Endothelial cell of umbilical vein (primary cell): ENCODE measurements around the gene ATP1A4.

ENCODE experiments used
- CTCF ChIP-seq, 2 donors: IDR thresholded peaks; 1 replicate in 1 of 2; 2 replicates in 1 of 2; pipeline ENCODE4 v1.5.1; 2011; ENCODE audit warnings: low read length in 2 of 2, mild to moderate bottlenecking in 2 of 2, moderate library complexity in 2 of 2, control low read depth in 1 of 2, inconsistent platforms in 1 of 2, low read depth in 1 of 2; ENCODE audit not compliant: insufficient read depth in 1 of 2; ENCODE audit errors: extremely low read depth in 1 of 2
- EZH2 ChIP-seq: IDR thresholded peaks from 2 replicates; pipeline ENCODE4 v1.6.1; 2012; ENCODE audit warnings: borderline replicate concordance, low read depth, mild to moderate bottlenecking, moderate library complexity, low read length, inconsistent platforms; ENCODE audit not compliant: severe bottlenecking
- FOS ChIP-seq: IDR thresholded peaks from 2 replicates; pipeline ENCODE4 v1.6.1; 2011; ENCODE audit warnings: mild to moderate bottlenecking, low read length, moderate library complexity, borderline replicate concordance; ENCODE audit not compliant: insufficient read depth
- GATA2 ChIP-seq: IDR thresholded peaks from 2 replicates; pipeline ENCODE4 v1.7.0; 2011; ENCODE audit warnings: low read depth, mild to moderate bottlenecking, moderate library complexity, mixed read lengths, low read length; ENCODE audit not compliant: insufficient read length, insufficient read depth
- JUN ChIP-seq: IDR thresholded peaks from 2 replicates; pipeline ENCODE4 v1.6.1; 2011; ENCODE audit warnings: borderline replicate concordance, low read depth; ENCODE audit not compliant: insufficient read length, insufficient read depth
- MAX ChIP-seq: IDR thresholded peaks from 2 replicates; pipeline ENCODE4 v1.6.1; 2011; ENCODE audit not compliant: insufficient read depth, insufficient read length
- MYC ChIP-seq: IDR thresholded peaks from one replicate; pipeline ENCODE4 v1.6.1; 2011; ENCODE audit warnings: mild to moderate bottlenecking, low read depth, low read length
- POLR2A ChIP-seq: IDR thresholded peaks from 2 replicates; pipeline ENCODE4 v1.6.1; 2012; ENCODE audit warnings: low read depth, mild to moderate bottlenecking, control low read depth, low read length
- POLR2AphosphoS5 ChIP-seq: IDR thresholded peaks from 2 replicates; pipeline ENCODE4 v1.6.1; 2012; ENCODE audit warnings: low read depth, mild to moderate bottlenecking, control low read depth, low read length, moderate library complexity; ENCODE audit not compliant: insufficient read depth

- TF ChIP-seq CTCF (IDR thresholded peaks at IDR 0.05; ENCODE audit: extremely low read depth in 1 of 2, insufficient read depth in 1 of 2, low read depth in 1 of 2, low read length in 2 of 2): no peak
- no peak for TF ChIP-seq POLR2AphosphoS5
- TF ChIP-seq EZH2: no peak
- no peak for TF ChIP-seq MYC
- TF ChIP-seq POLR2A: no peak
- no peak for TF ChIP-seq FOS
- TF ChIP-seq JUN: no peak
- TF ChIP-seq MAX: no peak
- TF ChIP-seq GATA2: no peak
Measured at GRCh38 chr1:160214481-160215140, 63.2 kb downstream of the ATP1A4 start.
